Suprapubic skin (tissue), 4 donors: ENCODE results near the gene PCDH1. TPM values are rescaled to one million over a fixed set of nuclear protein-coding genes. Genes with fewer than 3 reads are reported as not detected.

ENCODE experiments used
- DNase-seq, 2 donors: peaks; one replicate each; pipeline ENCODE4 v3.0.0-alpha.2; 2019; ENCODE audit warnings: low spot score in 2 of 2
- H3K27ac ChIP-seq: fragments of 200-600 bp; sonication (generic); one replicate; pipeline ENCODE4 v1.5.1; 2019
- H3K27me3 ChIP-seq: fragments of 200-600 bp; sonication (generic); one replicate; pipeline ENCODE4 v1.5.1; 2019
- H3K36me3 ChIP-seq: fragments of 200-600 bp; sonication (generic); one replicate; pipeline ENCODE4 v1.5.1; 2019
- H3K4me1 ChIP-seq: fragments of 200-600 bp; sonication (generic); one replicate; pipeline ENCODE4 v1.5.1; 2019
- H3K4me3 ChIP-seq: fragments of 200-600 bp; sonication (generic); one replicate; pipeline ENCODE4 v1.5.1; 2019; ENCODE audit warnings: mild to moderate bottlenecking
- H3K9me3 ChIP-seq: fragments of 200-600 bp; sonication (generic); one replicate; pipeline ENCODE4 v1.5.1; 2019
- CTCF ChIP-seq, 2 donors: fragments of 200-600 bp in 1 of 2; fragments of 450-650 bp in 1 of 2; sonication (generic) in 1 of 2; IDR thresholded peaks; one replicate each; pipeline ENCODE4 v1.5.1; 2016 to 2019; ENCODE audit warnings: antibody characterized with exemption in 2 of 2, mild to moderate bottlenecking in 1 of 2, moderate library complexity in 1 of 2
- EP300 ChIP-seq: sonication (generic); formaldehyde crosslinking; IDR thresholded peaks from one replicate; pipeline ENCODE4 v1.6.1; 2017; ENCODE audit warnings: antibody characterized with exemption
- POLR2A ChIP-seq, 2 donors: fragments of 450-650 bp; IDR thresholded peaks; one replicate each; pipeline ENCODE4 v1.6.1; 2017; ENCODE audit warnings: antibody characterized with exemption in 2 of 2, mild to moderate bottlenecking in 2 of 2, moderate library complexity in 2 of 2
- POLR2AphosphoS5 ChIP-seq, 3 donors: sonication (generic); formaldehyde crosslinking; IDR thresholded peaks; one replicate each; pipeline ENCODE4 v1.6.1; 2017; ENCODE audit warnings: antibody characterized with exemption in 3 of 3
- WGBS: methylation state at CpG from one replicate; pipeline ENCODE4 v1.1.5; 2018; 5-methylcytosine and 5-hydroxymethylcytosine counted together
- total RNA-seq, 4 donors: library from RNA; depleted of rRNA; stranded (reverse); fragments of >200 nt; gene quantifications; one replicate each; pipeline ENCODE4 v1.1.0, GENCODE V29; 2016

The PCDH1 gene
- total RNA-seq, 4 donors from 2014 or later = 76.2 to 122 (median 89.5) TPM

GRCh38 chr5:141906972-141907371 is 28.8 kb upstream of the PCDH1 start:
- Histone ChIP-seq H3K4me3 (no peak overlapping the region), H3K4me1 (no peaks in the 10 kb centered on the region), H3K27ac (no peak overlapping the region), H3K27me3 (no peaks in the 10 kb centered on the region), H3K9me3 (no peaks in the 10 kb centered on the region), H3K36me3 (no peaks in the 10 kb centered on the region)
- no peak for DNase-seq
- 0% methylated on average over 1 of the region's 1 CpG for WGBS
- TF ChIP-seq EP300 (no peak), POLR2A (IDR thresholded peaks at IDR 0.05) (no peak), CTCF (IDR thresholded peaks at IDR 0.05) (no peak), POLR2AphosphoS5 (IDR thresholded peaks at IDR 0.05) (no peak)

- TF ChIP-seq EP300 (no peak), POLR2A (IDR thresholded peaks at IDR 0.05) (no peak), POLR2AphosphoS5 (IDR thresholded peaks at IDR 0.05) (no peak), CTCF (IDR thresholded peaks at IDR 0.05) (no peak)
- no peaks in the 10 kb centered on the region for H3K36me3 ChIP-seq
- no peaks in the 10 kb centered on the region for H3K4me1 ChIP-seq
- H3K27ac ChIP-seq = no peak overlapping the region
- no peaks in the 10 kb centered on the region for H3K9me3 ChIP-seq
- 0% methylated on average over 1 of the region's 1 CpG for WGBS
- H3K4me3 ChIP-seq = no peak overlapping the region
- DNase-seq = no peak
- H3K27me3 ChIP-seq = no peaks in the 10 kb centered on the region
These were observed 28.3 kb upstream of the PCDH1 start for GRCh38 chr5:141906517-141906916.

- no peak overlapping the region for H3K27ac ChIP-seq
- H3K36me3 ChIP-seq = no peaks in the 10 kb centered on the region
- H3K27me3 ChIP-seq = no peaks in the 10 kb centered on the region
- TF ChIP-seq POLR2AphosphoS5 (IDR thresholded peaks at IDR 0.05) = no peak
- no peak for TF ChIP-seq CTCF (IDR thresholded peaks at IDR 0.05)
- TF ChIP-seq EP300 = no peak
- TF ChIP-seq POLR2A (IDR thresholded peaks at IDR 0.05) = no peak
- H3K4me1 ChIP-seq = no peaks in the 10 kb centered on the region
- H3K4me3 ChIP-seq = no peak overlapping the region
- 40% methylated on average over 5 of the region's 5 CpGs for WGBS
- H3K9me3 ChIP-seq = no peaks in the 10 kb centered on the region
- DNase-seq = no peak
These were observed 26.3 kb upstream of the PCDH1 start for GRCh38 chr5:141904551-141904950.

- Histone ChIP-seq H3K4me3 (no peak overlapping the region), H3K9me3 (no peaks in the 10 kb centered on the region), H3K27me3 (no peaks in the 10 kb centered on the region), H3K27ac (no peak overlapping the region), H3K36me3 (no peaks in the 10 kb centered on the region), H3K4me1 (no peaks in the 10 kb centered on the region)
- DNase-seq = no peak
- TF ChIP-seq POLR2AphosphoS5 (IDR thresholded peaks at IDR 0.05) (no peak), POLR2A (IDR thresholded peaks at IDR 0.05) (no peak), CTCF (IDR thresholded peaks at IDR 0.05) (no peak), EP300 (no peak)
- 79% methylated on average over 4 of the region's 4 CpGs for WGBS
These were observed 25.1 kb upstream of the PCDH1 start for GRCh38 chr5:141903261-141903660.

- DNase-seq = no peak
- Histone ChIP-seq H3K27ac (no peak overlapping the region), H3K36me3 (no peaks in the 10 kb centered on the region), H3K4me1 (no peaks in the 10 kb centered on the region), H3K27me3 (no peaks in the 10 kb centered on the region), H3K4me3 (no peak overlapping the region), H3K9me3 (no peaks in the 10 kb centered on the region)
- TF ChIP-seq POLR2A (IDR thresholded peaks at IDR 0.05) (no peak), EP300 (no peak), CTCF (IDR thresholded peaks at IDR 0.05) (no peak), POLR2AphosphoS5 (IDR thresholded peaks at IDR 0.05) (no peak)
- WGBS = 66% methylated on average over 5 of the region's 5 CpGs
These were observed 24.0 kb upstream of the PCDH1 start for GRCh38 chr5:141902015-141902814.
